HG03342 (cell line): Measurements from ENCODE around the gene XBP1.
"Not testable (repeated sequence)": the region's sequence is repeated elsewhere in the genome, so short reads cannot be mapped to it uniquely, and the experiment has no call there.

Experiments used
- ATAC-seq: cut with Tn5 transposase; IDR thresholded peaks from one replicate; pipeline ENCODE4 v1.9.1; 2021; ENCODE audit warnings: mild to moderate bottlenecking, moderate library complexity; ENCODE audit not compliant: unreplicated experiment

Gene XBP1

GRCh38 chr22:28754512-28754911, 45.9 kb downstream of the XBP1 start:
- ATAC-seq, result not testable (repeated sequence)

GRCh38 chr22:28750471-28750881, 49.9 kb downstream of the XBP1 start:
- no peak for ATAC-seq
